ENCODE data around the gene HMOX1. TPM values are rescaled to one million over a fixed set of nuclear protein-coding genes. Genes with fewer than 3 reads are reported as not detected.
A peak's percentile ranks its signal among the peaks of the same experiment; 100 is the strongest.

The HMOX1 gene
- total and polyA plus RNA-seq, 2 of the 13 experiments (the other 11 are each of a cell fraction or from before 2014, with no cell fraction given): 53.6 to 67.4 TPM

DNA sequence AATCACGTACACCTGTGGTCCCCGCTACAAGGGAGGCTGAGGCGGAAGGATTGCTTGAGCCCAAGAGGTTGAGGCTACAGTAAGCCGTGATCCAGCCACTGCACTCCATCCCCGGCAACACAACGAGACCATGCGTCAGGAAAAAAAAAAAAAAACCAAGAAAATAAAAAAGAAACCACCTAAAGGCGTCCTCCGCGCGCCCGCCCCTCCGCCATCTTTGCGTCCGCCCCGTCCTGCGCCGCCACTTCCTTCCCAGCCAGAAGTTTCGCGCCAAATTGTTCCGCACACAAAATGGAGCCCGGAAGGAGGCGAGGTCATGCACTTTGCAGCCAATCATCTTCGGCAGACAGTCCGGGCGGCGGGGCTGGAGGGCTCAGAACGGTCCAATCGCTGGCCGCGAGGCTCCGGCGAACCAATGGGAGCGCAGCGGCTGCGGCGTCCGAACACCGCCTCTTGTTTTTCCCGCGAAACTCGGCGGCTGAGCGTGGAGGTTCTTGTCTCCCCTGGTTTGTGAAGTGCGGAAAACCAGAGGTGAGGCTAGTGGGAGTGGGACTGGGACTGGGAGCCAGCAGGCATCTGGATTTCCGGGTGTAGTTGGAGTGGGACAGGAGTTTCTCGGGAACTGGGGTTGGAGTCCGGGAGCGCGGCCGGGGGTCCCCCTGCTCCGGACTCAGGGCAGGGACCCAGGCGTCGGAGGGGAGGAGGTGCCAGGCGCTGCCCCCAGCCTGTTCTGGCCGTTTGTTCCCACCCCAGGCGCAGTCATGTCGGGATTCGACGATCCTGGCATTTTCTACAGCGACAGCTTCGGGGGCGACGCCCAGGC lies 19.0 kb downstream of the HMOX1 start, which contains the start of gene MCM5 (continued):
- TF ChIP-seq, protein P1, sequence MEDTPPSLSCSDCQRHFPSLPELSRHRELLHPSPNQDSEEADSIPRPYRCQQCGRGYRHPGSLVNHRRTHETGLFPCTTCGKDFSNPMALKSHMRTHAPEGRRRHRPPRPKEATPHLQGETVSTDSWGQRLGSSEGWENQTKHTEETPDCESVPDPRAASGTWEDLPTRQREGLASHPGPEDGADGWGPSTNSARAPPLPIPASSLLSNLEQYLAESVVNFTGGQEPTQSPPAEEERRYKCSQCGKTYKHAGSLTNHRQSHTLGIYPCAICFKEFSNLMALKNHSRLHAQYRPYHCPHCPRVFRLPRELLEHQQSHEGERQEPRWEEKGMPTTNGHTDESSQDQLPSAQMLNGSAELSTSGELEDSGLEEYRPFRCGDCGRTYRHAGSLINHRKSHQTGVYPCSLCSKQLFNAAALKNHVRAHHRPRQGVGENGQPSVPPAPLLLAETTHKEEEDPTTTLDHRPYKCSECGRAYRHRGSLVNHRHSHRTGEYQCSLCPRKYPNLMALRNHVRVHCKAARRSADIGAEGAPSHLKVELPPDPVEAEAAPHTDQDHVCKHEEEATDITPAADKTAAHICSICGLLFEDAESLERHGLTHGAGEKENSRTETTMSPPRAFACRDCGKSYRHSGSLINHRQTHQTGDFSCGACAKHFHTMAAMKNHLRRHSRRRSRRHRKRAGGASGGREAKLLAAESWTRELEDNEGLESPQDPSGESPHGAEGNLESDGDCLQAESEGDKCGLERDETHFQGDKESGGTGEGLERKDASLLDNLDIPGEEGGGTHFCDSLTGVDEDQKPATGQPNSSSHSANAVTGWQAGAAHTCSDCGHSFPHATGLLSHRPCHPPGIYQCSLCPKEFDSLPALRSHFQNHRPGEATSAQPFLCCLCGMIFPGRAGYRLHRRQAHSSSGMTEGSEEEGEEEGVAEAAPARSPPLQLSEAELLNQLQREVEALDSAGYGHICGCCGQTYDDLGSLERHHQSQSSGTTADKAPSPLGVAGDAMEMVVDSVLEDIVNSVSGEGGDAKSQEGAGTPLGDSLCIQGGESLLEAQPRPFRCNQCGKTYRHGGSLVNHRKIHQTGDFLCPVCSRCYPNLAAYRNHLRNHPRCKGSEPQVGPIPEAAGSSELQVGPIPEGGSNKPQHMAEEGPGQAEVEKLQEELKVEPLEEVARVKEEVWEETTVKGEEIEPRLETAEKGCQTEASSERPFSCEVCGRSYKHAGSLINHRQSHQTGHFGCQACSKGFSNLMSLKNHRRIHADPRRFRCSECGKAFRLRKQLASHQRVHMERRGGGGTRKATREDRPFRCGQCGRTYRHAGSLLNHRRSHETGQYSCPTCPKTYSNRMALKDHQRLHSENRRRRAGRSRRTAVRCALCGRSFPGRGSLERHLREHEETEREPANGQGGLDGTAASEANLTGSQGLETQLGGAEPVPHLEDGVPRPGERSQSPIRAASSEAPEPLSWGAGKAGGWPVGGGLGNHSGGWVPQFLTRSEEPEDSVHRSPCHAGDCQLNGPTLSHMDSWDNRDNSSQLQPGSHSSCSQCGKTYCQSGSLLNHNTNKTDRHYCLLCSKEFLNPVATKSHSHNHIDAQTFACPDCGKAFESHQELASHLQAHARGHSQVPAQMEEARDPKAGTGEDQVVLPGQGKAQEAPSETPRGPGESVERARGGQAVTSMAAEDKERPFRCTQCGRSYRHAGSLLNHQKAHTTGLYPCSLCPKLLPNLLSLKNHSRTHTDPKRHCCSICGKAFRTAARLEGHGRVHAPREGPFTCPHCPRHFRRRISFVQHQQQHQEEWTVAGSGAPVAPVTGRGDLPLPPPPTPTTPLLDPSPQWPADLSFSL (CRISPR knock-in tag; IDR thresholded peaks at IDR 0.05): no peak
- TF ChIP-seq ZBTB33 (CRISPR knock-in tag; IDR thresholded peaks at IDR 0.05) (no peak), RNF2 (conservative IDR thresholded peaks at IDR 0.05; ENCODE audit: low read depth) (no peak), EHMT2 (IDR thresholded peaks at IDR 0.05; ENCODE audit: borderline replicate concordance, low read depth, low read length) (no peak), ZNF282 (IDR thresholded peaks at IDR 0.05; ENCODE audit: partially characterized antibody) (no peak), HMG20B (CRISPR knock-in tag; conservative IDR thresholded peaks at IDR 0.05) (no peak; the same call in 1 of the 2 replicates), NFAT5 (CRISPR knock-in tag; IDR thresholded peaks at IDR 0.05) (0 out of 2 replicates have a peak, but pooled peaks have one; percentile 34), E2F1 (CRISPR knock-in tag; IDR thresholded peaks at IDR 0.05) (peak; percentile 98), SUZ12 (IDR thresholded peaks at IDR 0.05; ENCODE audit: low read depth, low read length) (no peak), ZNF557 (CRISPR knock-in tag; IDR thresholded peaks at IDR 0.05) (no peak), ZNF616 (CRISPR knock-in tag; IDR thresholded peaks at IDR 0.05; ENCODE audit: low read depth) (no peak), ZSCAN25 (CRISPR knock-in tag; IDR thresholded peaks at IDR 0.05) (no peak)
